Ascending aorta (tissue), 2 donors: ENCODE results near the gene FANCC. TPM values are rescaled to one million over a fixed set of nuclear protein-coding genes. Genes with fewer than 3 reads are reported as not detected.

Source experiments
- DNase-seq, 2 donors: peaks; one replicate each; pipeline ENCODE4 v3.0.0-alpha.2; 2019; ENCODE audit warnings: low spot score in 2 of 2
- H3K27ac ChIP-seq, 2 donors: fragments of 200-600 bp; sonication (generic); one replicate each; pipeline ENCODE4 v1.5.1; 2016 to 2017; ENCODE audit warnings: mild to moderate bottlenecking in 1 of 2
- H3K27me3 ChIP-seq: fragments of 200-600 bp; sonication (generic); one replicate; pipeline ENCODE4 v1.5.1; 2017
- H3K36me3 ChIP-seq, 2 donors: fragments of 200-600 bp; sonication (generic); one replicate each; pipeline ENCODE4 v1.5.1; 2016
- H3K4me1 ChIP-seq, 2 donors: fragments of 200-600 bp; sonication (generic); one replicate each; pipeline ENCODE4 v1.5.1; 2016 to 2017; ENCODE audit warnings: mild to moderate bottlenecking in 1 of 2
- H3K4me3 ChIP-seq, 2 donors: fragments of 200-600 bp; sonication (generic); one replicate each; pipeline ENCODE4 v1.5.1; 2016 to 2017; ENCODE audit warnings: mild to moderate bottlenecking in 1 of 2
- H3K9me3 ChIP-seq, 2 donors: fragments of 200-600 bp; sonication (generic); one replicate each; pipeline ENCODE4 v1.5.1; 2016
- intact Hi-C: fragments of 100-400 bp; cut with DNase I; formaldehyde crosslinking; loops from one replicate; pipeline ENCODE4 v1.15.1; 2023
- total RNA-seq: library from RNA; depleted of rRNA; stranded (reverse); fragments of >200 nt; gene quantifications from one replicate; pipeline ENCODE4 v1.1.0, GENCODE V29; 2016
- TF ChIP-seq, protein P1 (sequence below), 3 experiments: fragments of 200-600 bp in 2 of 3; fragments of 450-650 bp in 1 of 3; sonication (generic) in 2 of 3; IDR thresholded peaks; one replicate each; pipeline ENCODE4 v1.5.1; 2016 to 2019; ENCODE audit warnings: antibody characterized with exemption in 3 of 3, mild to moderate bottlenecking in 1 of 3, moderate library complexity in 1 of 3

The FANCC gene
- total RNA-seq, 1 donor from 2014 or later, result 0.64 TPM

DNA sequence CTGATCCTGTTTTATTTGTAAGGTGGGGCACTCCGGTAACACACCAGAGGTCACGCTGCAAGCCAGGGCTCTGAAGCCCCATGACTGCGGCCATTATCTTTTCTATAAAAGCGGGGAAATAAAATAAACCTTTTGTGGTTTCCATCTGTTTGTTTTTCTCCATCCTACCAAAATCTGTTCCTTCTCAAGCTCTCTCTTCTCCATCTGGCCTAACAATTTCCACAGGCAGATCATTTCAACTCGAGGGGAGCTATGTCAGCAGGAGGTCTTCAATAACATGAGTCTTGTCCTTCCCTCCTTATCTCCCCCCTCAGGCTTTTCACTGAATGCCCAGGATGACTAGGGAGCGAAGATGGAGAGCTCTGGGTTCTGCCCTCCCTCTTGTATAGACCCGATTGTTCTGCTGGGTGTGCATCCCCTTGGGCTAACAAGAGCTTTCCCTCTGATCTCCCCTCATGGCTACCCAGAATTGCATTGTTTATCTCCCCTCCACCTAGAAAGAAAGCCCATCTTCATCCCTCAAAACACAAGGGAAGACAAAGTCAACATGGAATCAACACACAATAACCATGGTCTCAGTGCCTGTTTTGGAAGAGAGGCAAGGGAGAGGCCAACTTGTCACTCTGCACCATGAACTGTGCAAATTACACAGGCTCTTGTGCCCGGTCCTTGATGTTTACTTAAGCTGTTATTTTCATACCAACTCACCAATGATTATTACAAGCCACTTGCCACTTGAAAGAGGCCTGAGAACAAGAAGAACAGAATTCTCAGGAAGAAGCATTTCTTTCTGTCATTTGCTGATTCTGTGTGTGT lies 187.8 kb downstream of the FANCC start:
- H3K4me1 ChIP-seq, result peaks cover 9 to 18% of the 10 kb centered on the region in 2 donors
- H3K27me3 ChIP-seq, result no peaks in the 10 kb centered on the region
- intact Hi-C loops, result loop anchor here (5.0 kb wide), 2 partner anchors 347 to 402 kb away; partner anchors contain the start of gene AOPEP
- H3K36me3 ChIP-seq, result peaks cover 0 to 3% of the 10 kb centered on the region in 2 donors
- no peaks in the 10 kb centered on the region for H3K9me3 ChIP-seq
- DNase-seq, result peak in 1 of 2 donors; percentile 22
- no peak overlapping the region for H3K27ac ChIP-seq
- TF ChIP-seq, protein P1, sequence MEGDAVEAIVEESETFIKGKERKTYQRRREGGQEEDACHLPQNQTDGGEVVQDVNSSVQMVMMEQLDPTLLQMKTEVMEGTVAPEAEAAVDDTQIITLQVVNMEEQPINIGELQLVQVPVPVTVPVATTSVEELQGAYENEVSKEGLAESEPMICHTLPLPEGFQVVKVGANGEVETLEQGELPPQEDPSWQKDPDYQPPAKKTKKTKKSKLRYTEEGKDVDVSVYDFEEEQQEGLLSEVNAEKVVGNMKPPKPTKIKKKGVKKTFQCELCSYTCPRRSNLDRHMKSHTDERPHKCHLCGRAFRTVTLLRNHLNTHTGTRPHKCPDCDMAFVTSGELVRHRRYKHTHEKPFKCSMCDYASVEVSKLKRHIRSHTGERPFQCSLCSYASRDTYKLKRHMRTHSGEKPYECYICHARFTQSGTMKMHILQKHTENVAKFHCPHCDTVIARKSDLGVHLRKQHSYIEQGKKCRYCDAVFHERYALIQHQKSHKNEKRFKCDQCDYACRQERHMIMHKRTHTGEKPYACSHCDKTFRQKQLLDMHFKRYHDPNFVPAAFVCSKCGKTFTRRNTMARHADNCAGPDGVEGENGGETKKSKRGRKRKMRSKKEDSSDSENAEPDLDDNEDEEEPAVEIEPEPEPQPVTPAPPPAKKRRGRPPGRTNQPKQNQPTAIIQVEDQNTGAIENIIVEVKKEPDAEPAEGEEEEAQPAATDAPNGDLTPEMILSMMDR (IDR thresholded peaks at IDR 0.05), result no peak
- no peak overlapping the region for H3K4me3 ChIP-seq

DNA sequence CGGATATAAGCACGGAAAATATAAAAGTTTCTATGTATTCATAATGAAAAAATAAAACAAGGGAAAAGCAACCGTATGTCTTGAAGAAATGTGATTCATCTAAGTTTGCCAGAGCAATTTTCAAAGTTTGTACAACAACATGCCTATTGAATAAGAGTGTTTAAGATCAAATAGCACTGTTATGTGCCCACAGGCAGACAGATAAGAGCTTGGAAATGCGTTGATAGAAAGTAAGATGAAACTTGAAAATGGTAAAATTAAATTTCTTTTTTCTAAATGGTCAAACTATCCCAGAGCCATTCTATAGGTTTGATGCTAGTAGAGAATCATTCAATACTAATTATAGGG lies 189.4 kb downstream of the FANCC start:
- TF ChIP-seq, protein P1 (IDR thresholded peaks at IDR 0.05), result no peak

DNA sequence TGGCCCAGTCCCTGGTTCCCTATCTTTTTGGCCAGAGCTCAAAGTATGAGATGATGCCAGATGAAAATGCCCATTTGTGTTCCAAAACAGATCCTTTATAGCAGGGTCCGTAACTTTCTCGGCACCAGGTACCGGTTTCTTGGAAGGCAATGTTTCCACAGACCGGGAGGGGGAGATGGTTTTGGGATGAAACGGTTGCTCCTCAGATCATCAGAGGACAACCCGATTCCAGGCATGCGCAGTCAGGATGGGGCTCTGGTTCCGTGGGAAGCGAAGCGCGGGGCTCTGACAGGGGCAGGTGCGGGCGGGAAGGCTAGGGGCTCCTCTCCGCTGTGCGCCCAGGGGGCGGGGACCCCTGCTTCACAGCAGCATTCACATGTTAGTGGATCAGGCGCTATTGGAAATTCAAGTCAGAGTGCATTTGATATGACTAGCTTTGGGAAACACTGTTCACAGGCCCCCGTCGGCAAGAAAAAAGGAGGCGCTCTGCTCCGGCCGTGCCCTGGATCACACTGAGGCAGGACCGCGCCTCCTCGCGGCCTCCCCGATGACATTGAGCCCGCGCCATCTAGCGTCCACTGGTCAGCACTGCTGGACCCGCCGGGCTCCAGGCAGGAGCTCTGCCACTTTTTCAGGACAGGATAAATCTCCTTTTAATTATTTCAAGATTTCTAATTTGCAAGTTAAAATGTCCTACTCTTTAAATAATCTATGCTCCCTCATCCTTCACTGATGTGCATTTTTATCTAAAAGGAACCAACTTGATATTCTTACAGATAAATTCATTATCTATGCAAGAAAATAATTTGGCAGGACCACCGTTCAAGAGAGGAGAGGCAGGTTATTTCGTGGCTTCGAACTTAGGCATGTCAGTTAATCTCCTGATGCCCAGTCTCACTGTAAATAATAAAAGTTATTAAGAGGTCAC lies 190.0 kb downstream of the FANCC start:
- peak; percentile 57 to 94 for DNase-seq
- Histone ChIP-seq H3K4me1 (peaks cover 9 to 18% of the 10 kb centered on the region in 2 donors), H3K36me3 (no peaks in the 10 kb centered on the region)

More for the DNA sequence above, 189.4 kb downstream of the FANCC start:
- no peaks in the 10 kb centered on the region for H3K36me3 ChIP-seq
- peaks cover 9 to 18% of the 10 kb centered on the region in 2 donors for H3K4me1 ChIP-seq
- no peaks in the 10 kb centered on the region for H3K9me3 ChIP-seq
- no peak overlapping the region for H3K27ac ChIP-seq
- no peak for DNase-seq
- no peak overlapping the region for H3K4me3 ChIP-seq
- H3K27me3 ChIP-seq, result no peaks in the 10 kb centered on the region
- intact Hi-C loops, result loop anchor here (1.0 to 5.0 kb wide), 3 partner anchors 346 to 460 kb away; partner anchors contain the start of gene AOPEP

DNA sequence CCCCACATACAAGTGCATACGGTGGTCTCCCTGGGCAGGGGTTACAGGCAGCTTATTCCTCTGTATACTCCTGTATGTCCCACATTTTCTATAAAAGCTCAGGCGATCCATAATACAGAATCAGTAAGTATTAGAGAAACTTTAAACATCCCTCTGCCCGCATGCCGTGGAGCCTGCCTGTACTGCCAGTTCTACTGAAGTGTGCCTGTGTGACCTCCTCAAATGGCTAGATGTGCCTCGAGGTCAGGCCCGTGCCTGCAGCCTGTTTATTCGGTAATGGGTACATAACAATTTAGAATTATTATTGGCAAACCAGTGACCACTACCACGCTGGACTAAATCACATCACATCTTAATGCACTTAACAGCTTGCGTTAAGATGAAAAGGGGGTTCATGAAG lies 190.8 kb downstream of the FANCC start:
- Histone ChIP-seq H3K27me3 (no peaks in the 10 kb centered on the region), H3K9me3 (no peaks in the 10 kb centered on the region), H3K36me3 (no peaks in the 10 kb centered on the region), H3K4me1 (peaks cover 9 to 18% of the 10 kb centered on the region in 2 donors), H3K27ac (peak overlapping the region; percentile 52 to 72), H3K4me3 (peak overlapping the region; percentile 51 to 62)
- DNase-seq, result peak in 1 of 2 donors; percentile 64
- intact Hi-C loops, result loop anchor here (1.0 to 5.0 kb wide), 5 partner anchors 38 to 445 kb away; partner anchors contain the start of gene AOPEP
- TF ChIP-seq, protein P1 (IDR thresholded peaks at IDR 0.05), result no peak

More for the DNA sequence above, 190.0 kb downstream of the FANCC start:
- intact Hi-C loops, result loop anchor here (1.0 to 5.0 kb wide), 6 partner anchors 39 to 459 kb away; partner anchors contain the start of gene AOPEP
- H3K9me3 ChIP-seq, result no peaks in the 10 kb centered on the region
- H3K27me3 ChIP-seq, result no peaks in the 10 kb centered on the region
- peak overlapping the region; percentile 52 to 72 for H3K27ac ChIP-seq
- peak overlapping the region; percentile 51 to 62 for H3K4me3 ChIP-seq
- TF ChIP-seq, protein P1 (IDR thresholded peaks at IDR 0.05), result peak; percentile 96 to 98 (median 97)

DNA sequence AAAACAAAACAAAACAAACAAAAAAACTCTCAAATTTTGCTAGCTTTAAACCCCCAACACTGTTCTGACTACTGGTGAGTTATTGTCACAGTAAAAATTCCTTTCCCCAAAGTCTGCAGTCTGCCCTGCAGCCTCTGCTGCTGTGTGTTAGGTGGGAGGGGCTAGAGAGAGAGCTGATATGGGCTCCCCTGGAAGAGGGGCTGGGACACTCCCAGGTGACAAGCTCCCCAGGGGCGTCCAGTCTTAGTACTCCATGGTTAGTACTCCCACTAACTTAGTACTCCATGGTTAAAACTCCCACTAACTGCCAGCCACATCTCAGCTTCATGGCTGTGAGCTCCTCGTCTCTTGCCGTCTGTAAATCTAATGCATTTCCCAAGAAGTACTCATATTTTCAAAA lies 191.9 kb downstream of the FANCC start:
- TF ChIP-seq, protein P1 (IDR thresholded peaks at IDR 0.05), result no peak
- H3K4me1 ChIP-seq, result peaks cover 9 to 20% of the 10 kb centered on the region in 2 donors
- intact Hi-C loops, result loop anchor here (2.0 to 5.0 kb wide), 4 partner anchors 37 to 398 kb away; partner anchors contain the start of gene AOPEP
- no peaks in the 10 kb centered on the region for H3K27me3 ChIP-seq
- H3K27ac ChIP-seq, result peak overlapping the region; percentile 44 to 72
- DNase-seq, result peak in 1 of 2 donors; percentile 65
- H3K4me3 ChIP-seq, result no peak overlapping the region
- no peaks in the 10 kb centered on the region for H3K9me3 ChIP-seq
- H3K36me3 ChIP-seq, result no peaks in the 10 kb centered on the region
